ENCODE data around the gene CEMIP.

DNA sequence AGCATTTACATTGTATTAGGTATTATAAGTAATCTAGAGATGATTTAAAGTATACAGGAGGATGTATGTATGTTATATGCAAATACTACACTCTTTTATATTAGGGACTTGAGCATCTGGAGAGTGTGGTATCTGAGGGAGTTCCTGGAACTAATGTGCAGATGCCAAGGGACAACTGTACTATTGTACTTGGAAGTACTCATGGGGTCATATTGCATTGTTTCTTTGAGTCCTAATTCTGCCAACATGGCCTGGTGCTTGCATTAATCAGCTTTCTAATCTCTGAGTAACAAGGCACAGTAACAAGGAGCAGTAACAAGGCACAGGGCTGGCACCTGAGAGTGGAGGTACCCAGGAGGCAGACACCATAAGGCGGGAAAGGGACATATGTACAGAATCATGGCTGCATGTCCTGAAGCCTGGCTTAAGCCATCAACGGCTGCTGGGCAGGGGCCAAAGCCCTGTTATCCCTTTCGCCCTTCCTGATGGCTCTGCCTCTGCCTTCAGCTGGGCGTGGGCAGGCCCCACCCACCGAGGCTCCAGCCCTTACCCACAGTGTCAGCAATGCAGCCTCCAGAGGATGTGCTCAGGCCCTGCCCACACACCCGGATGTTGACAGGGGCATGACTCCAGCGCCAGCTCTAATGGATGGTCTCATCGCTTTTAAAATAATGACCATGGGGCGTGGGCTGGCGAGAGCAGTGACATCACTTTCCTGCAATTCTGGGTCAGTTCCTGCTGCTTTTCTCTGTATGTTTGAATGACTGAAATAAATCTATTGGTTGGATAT is 22.9 kb downstream of the CEMIP start:
- no peak for TF ChIP-seq ZNF274 (CRISPR knock-in tag; IDR thresholded peaks at IDR 0.05)
- TF ChIP-seq JUND (CRISPR knock-in tag; IDR thresholded peaks at IDR 0.05): no peak
- no peak for TF ChIP-seq ZKSCAN8 (CRISPR knock-in tag; IDR thresholded peaks at IDR 0.05; ENCODE audit: borderline replicate concordance)
- TF ChIP-seq ZKSCAN1 (IDR thresholded peaks at IDR 0.05; ENCODE audit: low read length): no peak
- TF ChIP-seq, protein P1, sequence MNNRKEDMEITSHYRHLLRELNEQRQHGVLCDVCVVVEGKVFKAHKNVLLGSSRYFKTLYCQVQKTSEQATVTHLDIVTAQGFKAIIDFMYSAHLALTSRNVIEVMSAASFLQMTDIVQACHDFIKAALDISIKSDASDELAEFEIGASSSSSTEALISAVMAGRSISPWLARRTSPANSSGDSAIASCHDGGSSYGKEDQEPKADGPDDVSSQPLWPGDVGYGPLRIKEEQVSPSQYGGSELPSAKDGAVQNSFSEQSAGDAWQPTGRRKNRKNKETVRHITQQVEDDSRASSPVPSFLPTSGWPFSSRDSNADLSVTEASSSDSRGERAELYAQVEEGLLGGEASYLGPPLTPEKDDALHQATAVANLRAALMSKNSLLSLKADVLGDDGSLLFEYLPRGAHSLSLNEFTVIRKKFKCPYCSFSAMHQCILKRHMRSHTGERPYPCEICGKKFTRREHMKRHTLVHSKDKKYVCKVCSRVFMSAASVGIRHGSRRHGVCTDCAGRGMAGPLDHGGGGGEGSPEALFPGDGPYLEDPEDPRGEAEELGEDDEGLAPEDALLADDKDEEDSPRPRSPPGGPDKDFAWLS (CRISPR knock-in tag; IDR thresholded peaks at IDR 0.05; ENCODE audit: borderline replicate concordance): no peak
- TF ChIP-seq, protein P2, sequence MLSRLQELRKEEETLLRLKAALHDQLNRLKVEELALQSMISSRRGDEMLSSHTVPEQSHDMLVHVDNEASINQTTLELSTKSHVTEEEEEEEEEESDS (CRISPR knock-in tag; IDR thresholded peaks at IDR 0.05; ENCODE audit: borderline replicate concordance): no peak
- TF ChIP-seq PHF21A (CRISPR knock-in tag; IDR thresholded peaks at IDR 0.05): no peak
- no peak for TF ChIP-seq IRF2 (CRISPR knock-in tag; IDR thresholded peaks at IDR 0.05)
- no peak for TF ChIP-seq MAFG (CRISPR knock-in tag; IDR thresholded peaks at IDR 0.05)
- TF ChIP-seq TAF1 (CRISPR knock-in tag; IDR thresholded peaks at IDR 0.05): no peak
- TF ChIP-seq RORA (CRISPR knock-in tag; IDR thresholded peaks at IDR 0.05): no peak
- TF ChIP-seq ZNF598 (CRISPR knock-in tag; IDR thresholded peaks at IDR 0.05; ENCODE audit: borderline replicate concordance): no peak
